Measurements from ENCODE around the gene XRCC1. TPM values are rescaled to one million over a fixed set of nuclear protein-coding genes. Genes with fewer than 3 reads are reported as not detected.
A peak's percentile ranks its signal among the peaks of the same experiment; 100 is the strongest.

Gene XRCC1
- total and polyA plus RNA-seq, 9 of the 15 experiments (the other 6 are each of a cell fraction or from before 2014, with no cell fraction given) = 1.5 to 36.9 (median 24.9) TPM

- TF ChIP-seq REST (IDR thresholded peaks at IDR 0.05; ENCODE audit: borderline replicate concordance) (peak; percentile 46; the same call in 1 of the 2 replicates), REST (CRISPR knock-in tag; IDR thresholded peaks at IDR 0.05; ENCODE audit: low read depth) (no peak), ETV6 (IDR thresholded peaks at IDR 0.05; ENCODE audit: borderline replicate concordance in 1 of 2, low read depth in 2 of 2, low read length in 1 of 2) (no peak), ETV6 (CRISPR knock-in tag; IDR thresholded peaks at IDR 0.05; ENCODE audit: borderline replicate concordance) (no peak), TAL1 (IDR thresholded peaks at IDR 0.05) (no peak), HINFP (tag; conservative IDR thresholded peaks at IDR 0.05; ENCODE audit: low read depth) (no peak), CREM (IDR thresholded peaks at IDR 0.05; ENCODE audit: low read depth) (peak; percentile 43; the same call in 1 of the 2 replicates), NFYB (IDR thresholded peaks at IDR 0.05; ENCODE audit: extremely low read depth, insufficient read length) (no peak), CHAMP1 (IDR thresholded peaks at IDR 0.05) (no peak), FOXP4 (CRISPR knock-in tag; IDR thresholded peaks at IDR 0.05; ENCODE audit: borderline replicate concordance) (no peak)
Observed at GRCh38 chr19:43555185-43555770, 20.0 kb downstream of the XRCC1 start (continued).
